BJ (cell line): Measurements from ENCODE around the gene CCHCR1. TPM values are rescaled to one million over a fixed set of nuclear protein-coding genes. Genes with fewer than 3 reads are reported as not detected.

ENCODE experiments used
- CTCF ChIA-PET: fragments of 350-600 bp; formaldehyde crosslinking; extraction: SDS; loops from one replicate; lab custom pipeline; 2021; ENCODE audit warnings: antibody characterized with exemption, inconsistent platforms; lab: Yijun Ruan, JAX
- POLR2A ChIA-PET: fragments of 300-600 bp; sonication (Branson Sonifier 250); formaldehyde crosslinking; extraction: SDS; loops from one replicate; lab custom pipeline; 2021; ENCODE audit warnings: antibody characterized with exemption; lab: Charles Lee
- DNase-seq: peaks from one replicate; pipeline ENCODE4 v3.0.0-alpha.2; 2011; ENCODE audit warnings: low read depth
- H3K27me3 ChIP-seq: 2 replicates; pipeline ENCODE4 v1.6.0; 2011; ENCODE audit warnings: low read length; ENCODE audit not compliant: control insufficient read depth, insufficient read depth
- H3K36me3 ChIP-seq: 2 replicates; pipeline ENCODE4 v1.5.1; 2011; ENCODE audit warnings: low read length; ENCODE audit not compliant: control insufficient read depth, insufficient read depth
- H3K4me3 ChIP-seq: 2 replicates; pipeline ENCODE4 v1.5.1; 2011; ENCODE audit warnings: low read depth, mild to moderate bottlenecking, control low read depth, low read length
- polyA plus RNA-seq: library from polyadenylated mRNA; depleted of rRNA; stranded (reverse); fragments of >200 nt; gene quantifications from 2 replicates; pipeline ENCODE4 v1.2.3, GENCODE V29; 2011
- TF ChIP-seq, protein P1 (sequence below): IDR thresholded peaks from 2 replicates; pipeline ENCODE4 v1.5.1; 2011; ENCODE audit warnings: low read depth, mild to moderate bottlenecking, control low read depth, inconsistent platforms, low read length, moderate library complexity; ENCODE audit not compliant: insufficient read depth

Gene CCHCR1
- polyA plus RNA-seq, 1 experiment, result 15.5 TPM

DNA sequence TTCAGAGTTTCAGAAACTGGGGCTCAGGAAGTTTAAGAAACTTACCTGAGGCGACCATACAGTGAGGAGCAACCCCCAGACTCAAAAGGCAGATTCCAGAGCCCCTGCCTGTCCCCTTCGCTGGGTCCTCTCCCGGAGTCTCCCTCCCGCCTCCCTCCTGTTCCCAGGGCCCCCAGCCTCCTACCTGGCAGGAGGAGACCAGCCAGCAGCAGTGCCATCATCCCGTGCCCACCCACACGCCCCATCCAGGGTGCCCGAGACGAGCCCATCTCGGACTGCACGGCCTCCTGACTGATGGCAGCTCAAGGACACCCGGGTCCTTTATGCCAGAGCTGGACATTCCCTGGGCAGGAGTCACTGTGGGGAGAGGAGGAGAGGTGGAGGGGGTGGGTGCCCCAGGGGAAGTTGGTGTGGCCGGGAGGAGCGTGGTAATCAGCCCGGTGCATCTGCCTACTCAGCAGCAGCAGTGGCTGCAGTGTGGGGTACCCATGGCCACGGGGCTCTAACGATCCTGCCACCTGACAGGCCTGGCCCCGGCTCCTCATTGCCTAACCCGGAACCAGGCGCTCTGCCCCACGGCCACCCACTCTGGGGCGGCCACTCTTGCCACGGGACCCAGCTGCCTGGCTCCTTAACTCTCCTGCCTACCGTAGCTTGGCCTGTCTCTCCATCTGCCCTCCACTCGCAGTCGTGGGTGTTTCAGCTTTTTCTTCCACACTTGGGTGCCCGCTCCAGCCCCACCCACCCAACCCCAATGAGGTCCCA, 37.3 kb downstream of the CCHCR1 start, which contains the start of gene CDSN:
TSS of gene CDSN (minus strand) at position 296 of the 765 bp plus-strand sequence. CDS start at position 269, 27 bp downstream.
- POLR2A ChIA-PET, result interaction anchor here (0.6 kb wide), 1 partner anchor 10 kb away, joined by 11 read pairs; no protein-coding TSS in a partner anchor
- CTCF ChIA-PET, result interaction anchor here (1.5 to 2.4 kb wide), 3 partner anchors 33 to 205 kb away, joined by 3 to 7 read pairs (median 5); no protein-coding TSS in a partner anchor
- no peaks in the 10 kb centered on the region for H3K27me3 ChIP-seq
- no peak within 1 kb of the TSS for H3K4me3 ChIP-seq
- DNase-seq, result no peak
- no peaks in the 10 kb centered on the region; the same call in 1 of the 2 replicates for H3K36me3 ChIP-seq
- TF ChIP-seq, protein P1, sequence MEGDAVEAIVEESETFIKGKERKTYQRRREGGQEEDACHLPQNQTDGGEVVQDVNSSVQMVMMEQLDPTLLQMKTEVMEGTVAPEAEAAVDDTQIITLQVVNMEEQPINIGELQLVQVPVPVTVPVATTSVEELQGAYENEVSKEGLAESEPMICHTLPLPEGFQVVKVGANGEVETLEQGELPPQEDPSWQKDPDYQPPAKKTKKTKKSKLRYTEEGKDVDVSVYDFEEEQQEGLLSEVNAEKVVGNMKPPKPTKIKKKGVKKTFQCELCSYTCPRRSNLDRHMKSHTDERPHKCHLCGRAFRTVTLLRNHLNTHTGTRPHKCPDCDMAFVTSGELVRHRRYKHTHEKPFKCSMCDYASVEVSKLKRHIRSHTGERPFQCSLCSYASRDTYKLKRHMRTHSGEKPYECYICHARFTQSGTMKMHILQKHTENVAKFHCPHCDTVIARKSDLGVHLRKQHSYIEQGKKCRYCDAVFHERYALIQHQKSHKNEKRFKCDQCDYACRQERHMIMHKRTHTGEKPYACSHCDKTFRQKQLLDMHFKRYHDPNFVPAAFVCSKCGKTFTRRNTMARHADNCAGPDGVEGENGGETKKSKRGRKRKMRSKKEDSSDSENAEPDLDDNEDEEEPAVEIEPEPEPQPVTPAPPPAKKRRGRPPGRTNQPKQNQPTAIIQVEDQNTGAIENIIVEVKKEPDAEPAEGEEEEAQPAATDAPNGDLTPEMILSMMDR, result no peak

DNA sequence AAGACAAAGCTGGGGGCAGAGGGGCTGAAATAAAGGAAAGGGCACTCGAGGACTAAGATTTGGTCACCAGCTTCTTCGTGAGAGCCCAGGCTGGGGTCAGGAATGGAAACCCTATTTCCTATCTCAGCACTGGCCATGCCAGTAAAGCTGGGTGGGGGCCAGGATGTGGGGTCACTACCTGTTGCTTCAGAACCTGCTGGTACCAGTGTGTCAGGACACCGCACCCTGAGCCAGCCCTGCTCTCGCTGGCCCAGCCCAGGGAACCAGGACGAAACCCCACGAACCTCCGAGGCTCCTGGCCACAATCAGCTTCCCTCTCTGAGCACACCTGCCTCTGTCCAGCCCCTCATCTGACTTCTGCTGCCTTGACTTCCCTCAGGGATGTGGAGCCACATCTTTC, 39.4 kb downstream of the CCHCR1 start:
- DNase-seq, result no peak
- POLR2A ChIA-PET, result no interaction called here
- Histone ChIP-seq H3K27me3 (no peaks in the 10 kb centered on the region), H3K4me3 (no peak overlapping the region), H3K36me3 (no peaks in the 10 kb centered on the region; the same call in 1 of the 2 replicates)
- TF ChIP-seq, protein P1, result no peak
- CTCF ChIA-PET, result interaction anchor here (0.8 to 6.6 kb wide), 6 partner anchors 9 to 74 kb away, joined by 3 to 33 read pairs (median 4); no protein-coding TSS in a partner anchor

DNA sequence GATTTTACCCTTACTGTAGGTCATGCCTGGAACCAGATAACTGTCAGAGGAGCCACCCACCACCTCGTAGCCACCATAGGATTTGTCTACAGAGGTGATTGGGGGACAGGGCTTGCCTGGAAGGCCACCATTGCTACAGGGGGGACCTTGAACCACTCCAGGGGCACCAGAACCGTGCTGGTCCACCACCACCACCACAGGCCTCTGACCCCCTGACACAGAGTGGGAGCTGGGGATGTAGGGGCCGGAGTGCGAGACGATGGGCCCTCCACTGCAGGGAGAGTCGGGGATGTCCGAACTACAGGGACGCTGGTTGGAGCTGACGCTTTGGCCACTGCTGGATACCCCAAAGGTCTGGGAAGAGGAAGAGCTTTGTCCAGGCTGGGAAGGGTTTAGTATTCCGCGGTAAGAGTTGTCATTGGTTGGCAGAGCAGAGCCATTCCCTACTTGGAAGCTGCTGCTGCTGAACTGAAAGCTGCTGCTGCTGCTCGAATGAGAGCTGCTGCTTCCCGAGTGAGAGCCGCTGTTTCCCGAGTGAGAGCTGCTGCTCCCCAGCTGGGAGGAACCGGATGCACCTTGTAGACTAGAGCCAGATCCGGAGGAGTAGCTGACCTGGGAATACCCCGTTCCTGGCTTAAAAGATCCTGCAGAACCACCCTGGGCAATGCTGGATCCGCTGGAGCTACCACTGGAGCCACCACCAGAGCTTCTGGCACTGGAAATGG, 40.8 kb downstream of the CCHCR1 start:
- ChIA-PET POLR2A (interaction anchor here (0.7 kb wide), 1 partner anchor 299 kb away, joined by 3 read pairs; no protein-coding TSS in a partner anchor), CTCF (interaction anchor here (0.8 to 6.6 kb wide), 8 partner anchors 9 to 49 kb away, joined by 3 to 33 read pairs (median 14); partner anchors contain the start of gene PSORS1C2)
- DNase-seq, result no peak
- Histone ChIP-seq H3K4me3 (no peak overlapping the region), H3K36me3 (no peaks in the 10 kb centered on the region; the same call in 1 of the 2 replicates), H3K27me3 (no peaks in the 10 kb centered on the region)
- TF ChIP-seq, protein P1, result no peak

DNA sequence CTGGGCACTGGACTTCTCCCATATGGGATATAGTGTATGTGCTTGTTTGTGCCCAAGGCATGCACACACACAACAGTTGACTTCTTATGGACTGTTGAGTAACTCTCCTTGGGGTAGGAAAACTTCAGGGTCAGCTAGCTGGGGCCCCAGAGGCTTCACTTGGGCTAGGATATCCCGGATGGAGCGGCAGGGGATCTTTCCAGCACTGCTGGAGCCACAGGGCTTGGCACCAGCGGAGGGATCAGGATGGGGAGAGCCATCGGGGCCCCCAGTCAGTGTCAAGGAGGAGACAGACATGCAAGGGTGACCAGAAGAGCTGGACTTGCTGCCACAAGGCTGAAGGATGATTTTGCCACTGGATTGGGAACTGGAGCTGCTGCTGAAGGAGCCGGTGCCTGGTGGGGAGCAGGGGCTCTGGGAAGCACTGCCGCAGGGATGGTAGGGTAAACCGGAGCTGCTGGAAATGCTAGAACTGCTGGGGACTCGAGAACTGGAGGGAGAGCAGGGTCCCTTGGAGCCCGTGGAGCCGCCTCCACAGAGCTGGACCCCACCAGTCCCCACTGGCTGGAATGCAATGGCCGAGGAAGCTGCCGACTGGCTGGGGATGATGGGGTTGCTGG, 41.6 kb downstream of the CCHCR1 start:
- Histone ChIP-seq H3K36me3 (no peaks in the 10 kb centered on the region; the same call in 1 of the 2 replicates), H3K4me3 (no peak overlapping the region), H3K27me3 (no peaks in the 10 kb centered on the region)
- no peak for DNase-seq
- ChIA-PET CTCF (interaction anchor here (1.0 to 6.6 kb wide), 7 partner anchors 10 to 200 kb away, joined by 3 to 33 read pairs (median 18); no protein-coding TSS in a partner anchor), POLR2A (no interaction called here)
- TF ChIP-seq, protein P1, result no peak
